Measurements from ENCODE around the gene CLEC2D.
"Not testable (repeated sequence)": the region's sequence is repeated elsewhere in the genome, so short reads cannot be mapped to it uniquely, and the experiment has no call there.

DNA sequence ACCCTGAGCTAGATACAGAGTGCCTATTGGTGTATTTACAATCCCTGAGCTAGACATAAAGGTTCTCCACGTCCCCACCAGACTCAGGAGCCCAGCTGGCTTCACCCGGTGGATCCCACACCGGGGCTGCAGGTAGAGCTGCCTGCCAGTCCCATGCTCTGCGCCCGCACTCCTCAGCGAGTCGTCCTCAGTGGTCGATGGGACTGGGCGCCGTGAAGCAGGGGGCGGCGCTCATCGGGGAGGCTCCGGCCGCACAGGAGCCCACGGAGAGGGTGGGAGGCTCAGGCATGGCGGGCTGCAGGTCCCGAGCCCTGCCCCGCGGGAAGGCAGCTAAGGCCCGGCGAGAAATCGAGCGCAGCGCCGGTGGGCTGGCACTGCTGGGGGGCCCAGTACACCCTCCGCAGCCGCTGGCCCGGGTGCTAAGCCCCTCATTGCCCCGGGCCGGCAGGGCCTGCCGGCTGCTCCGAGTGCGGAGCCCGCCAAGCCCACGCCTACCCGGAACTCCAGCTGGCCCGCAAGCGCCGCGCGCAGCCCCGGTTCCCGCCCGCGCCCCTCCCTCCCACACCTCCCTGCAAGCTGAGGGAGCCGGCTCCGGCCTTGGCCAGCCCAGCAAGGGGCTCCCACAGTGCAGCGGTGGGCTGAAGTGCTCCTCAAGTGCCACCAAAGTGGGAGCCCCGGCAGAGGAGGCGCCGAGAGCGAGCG lies 70.0 kb downstream of the CLEC2D start:
- TF ChIP-seq, protein P1, sequence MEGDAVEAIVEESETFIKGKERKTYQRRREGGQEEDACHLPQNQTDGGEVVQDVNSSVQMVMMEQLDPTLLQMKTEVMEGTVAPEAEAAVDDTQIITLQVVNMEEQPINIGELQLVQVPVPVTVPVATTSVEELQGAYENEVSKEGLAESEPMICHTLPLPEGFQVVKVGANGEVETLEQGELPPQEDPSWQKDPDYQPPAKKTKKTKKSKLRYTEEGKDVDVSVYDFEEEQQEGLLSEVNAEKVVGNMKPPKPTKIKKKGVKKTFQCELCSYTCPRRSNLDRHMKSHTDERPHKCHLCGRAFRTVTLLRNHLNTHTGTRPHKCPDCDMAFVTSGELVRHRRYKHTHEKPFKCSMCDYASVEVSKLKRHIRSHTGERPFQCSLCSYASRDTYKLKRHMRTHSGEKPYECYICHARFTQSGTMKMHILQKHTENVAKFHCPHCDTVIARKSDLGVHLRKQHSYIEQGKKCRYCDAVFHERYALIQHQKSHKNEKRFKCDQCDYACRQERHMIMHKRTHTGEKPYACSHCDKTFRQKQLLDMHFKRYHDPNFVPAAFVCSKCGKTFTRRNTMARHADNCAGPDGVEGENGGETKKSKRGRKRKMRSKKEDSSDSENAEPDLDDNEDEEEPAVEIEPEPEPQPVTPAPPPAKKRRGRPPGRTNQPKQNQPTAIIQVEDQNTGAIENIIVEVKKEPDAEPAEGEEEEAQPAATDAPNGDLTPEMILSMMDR (IDR thresholded peaks at IDR 0.05): not testable (repeated sequence)
- not testable (repeated sequence) for TF ChIP-seq ZFX (IDR thresholded peaks at IDR 0.05; ENCODE audit: borderline replicate concordance)
